Muscle of back (tissue), 11 donors: ENCODE results near the gene CARHSP1. TPM values are rescaled to one million over a fixed set of nuclear protein-coding genes. Genes with fewer than 3 reads are reported as not detected.
"Not testable (repeated sequence)": the region's sequence is repeated elsewhere in the genome, so short reads cannot be mapped to it uniquely, and the experiment has no call there.

Experiments
- DNase-seq, 3 donors: peaks; one replicate each; pipeline versions ENCODE4 v3.0.0 to v3.0.0-alpha.2; 2013
- polyA plus RNA-seq, 10 donors: library from polyadenylated mRNA; unstranded; fragments of 120-200 nt; gene quantifications; one replicate each; pipeline ENCODE4 v1.2.1, GENCODE V29; 2013; ENCODE audit not compliant: insufficient read length in 10 of 10

CARHSP1 gene
- polyA plus RNA-seq, 10 donors: 88.2 to 122 (median 106) TPM

DNA sequence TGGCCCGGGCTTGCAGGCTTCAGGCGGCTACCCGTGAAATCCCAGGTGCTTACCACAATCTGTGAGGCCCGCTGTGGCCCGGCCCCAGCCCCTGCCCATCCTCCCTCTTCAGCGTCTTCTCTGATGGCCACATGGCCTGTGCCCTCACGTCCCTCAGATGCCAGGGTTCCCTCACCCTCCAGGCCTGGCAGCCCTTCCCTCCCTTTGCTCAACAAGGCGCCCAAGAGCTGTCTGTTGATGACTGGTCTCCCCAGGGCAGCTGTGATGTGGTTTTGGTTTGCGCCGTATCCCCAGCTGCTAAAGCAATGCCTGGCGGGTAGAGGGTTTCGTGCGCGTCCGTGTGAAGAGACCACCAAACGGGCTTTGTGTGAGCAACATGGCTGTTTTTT lies 36.1 kb downstream of the CARHSP1 start:
- DNase-seq: no peak

DNA sequence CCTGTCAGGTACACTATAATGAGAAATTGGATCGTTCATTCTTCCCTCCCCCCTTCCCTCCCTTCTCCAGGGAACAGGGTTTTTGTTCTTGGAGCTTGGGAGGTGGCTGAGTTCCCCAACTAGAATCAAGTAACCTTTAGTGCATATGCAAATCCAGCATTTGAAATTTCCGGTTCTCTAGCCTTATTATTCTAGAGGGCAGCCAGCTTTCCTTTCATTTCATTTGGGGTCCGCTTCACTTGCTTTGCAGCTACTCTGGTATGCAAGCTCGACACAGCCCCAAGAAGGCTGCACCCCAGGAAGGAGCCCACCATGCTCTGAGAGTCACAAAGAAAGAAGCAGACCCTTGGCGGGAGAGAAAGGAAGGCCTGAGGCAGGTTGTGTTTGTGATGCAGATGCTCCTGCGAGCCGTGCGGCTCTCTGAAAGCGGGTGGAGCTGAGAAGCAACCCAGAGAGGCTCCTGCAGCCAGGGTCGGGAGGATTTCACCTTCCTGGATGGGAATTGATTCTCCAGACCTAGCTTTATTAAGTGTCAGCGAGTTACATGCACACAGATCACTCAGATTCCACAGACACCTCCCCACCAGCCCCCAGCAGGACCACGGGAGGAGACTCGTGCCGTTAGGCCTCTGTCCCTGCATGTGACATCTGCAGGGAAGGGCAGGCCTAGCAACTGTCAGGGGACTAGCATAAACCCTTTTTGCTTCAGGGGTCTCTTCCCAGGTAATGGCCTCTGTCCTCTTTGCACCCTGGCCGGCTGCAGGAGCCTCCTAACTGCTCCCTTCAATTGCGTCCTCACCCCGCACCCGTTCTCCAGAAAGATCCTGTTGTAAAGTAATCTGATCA lies 36.7 kb downstream of the CARHSP1 start:
- no peak for DNase-seq

DNA sequence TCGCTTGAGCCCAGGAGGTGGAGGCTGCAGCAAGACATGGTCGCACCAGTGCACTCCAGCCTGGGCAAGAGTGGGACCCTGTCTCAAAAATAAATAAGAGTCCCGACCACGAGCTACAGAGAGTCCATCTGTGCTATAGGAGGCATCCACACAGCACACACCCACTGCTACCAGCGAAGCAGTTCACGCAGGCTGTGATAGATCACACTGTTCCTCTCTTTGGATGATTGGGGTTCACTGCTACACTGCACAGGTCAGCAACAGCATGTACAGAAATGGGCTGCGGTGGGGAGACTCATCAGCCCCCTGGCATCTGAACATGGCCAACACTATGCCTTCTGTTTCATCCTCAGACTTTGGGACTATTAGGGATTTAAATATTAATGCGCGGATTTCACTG lies 37.4 kb downstream of the CARHSP1 start:
- DNase-seq: no peak

DNA sequence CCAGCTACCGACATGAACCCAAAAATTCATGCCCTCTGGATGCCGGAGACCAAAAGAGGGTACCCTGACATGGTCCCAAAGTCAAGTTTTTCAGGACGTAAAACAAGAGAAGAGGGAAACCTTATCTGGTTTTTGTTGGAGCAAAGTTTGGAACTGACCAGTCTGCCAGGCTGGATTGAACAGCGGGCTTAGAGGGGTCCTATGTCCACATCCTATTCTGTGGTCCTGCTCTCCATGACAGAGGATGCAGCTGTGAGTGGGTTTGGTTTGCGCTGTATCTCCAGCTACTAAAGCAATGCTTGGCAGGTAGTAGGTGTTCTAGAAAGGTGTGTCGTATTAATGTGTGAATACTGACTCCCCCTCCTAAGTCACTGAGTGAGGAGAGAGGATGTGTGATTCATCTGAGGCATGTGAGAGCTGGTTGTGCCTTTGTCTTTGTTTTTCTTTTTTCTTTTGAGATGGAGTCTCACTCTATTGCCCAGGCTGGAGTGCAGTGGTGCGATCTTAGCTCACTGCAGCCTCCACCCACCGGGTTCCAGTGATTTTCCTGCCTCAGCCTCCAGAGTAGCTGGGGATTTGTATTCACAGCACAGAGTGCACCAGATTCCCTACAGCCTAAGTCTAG lies 40.2 kb downstream of the CARHSP1 start:
- DNase-seq: no peak

DNA sequence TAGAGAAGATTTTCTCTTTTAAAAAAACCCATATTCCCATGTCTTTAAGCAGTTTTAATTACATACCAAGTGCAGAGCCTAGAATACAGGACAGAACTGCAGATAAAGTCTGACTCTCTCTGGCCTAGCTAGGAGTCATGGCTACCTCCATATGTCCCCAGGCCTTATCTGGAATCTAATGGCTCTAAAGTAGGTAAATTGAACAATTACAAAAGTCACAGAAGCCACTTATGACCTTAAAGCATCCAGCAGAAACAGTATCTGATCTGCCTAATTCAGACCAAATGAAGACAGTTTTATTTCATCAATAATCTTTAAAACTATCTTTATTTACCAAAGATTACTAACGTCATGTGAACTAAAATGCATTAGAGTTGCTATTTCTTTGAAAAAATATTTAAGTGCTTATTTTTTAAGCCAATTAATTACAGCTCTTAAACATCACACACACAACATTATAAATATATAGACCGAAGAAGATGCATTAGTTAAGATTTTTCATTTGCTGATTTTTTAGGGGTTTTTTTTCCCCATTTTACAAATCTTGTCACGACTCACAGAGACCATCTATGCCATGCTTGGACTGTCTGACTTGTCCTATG lies 42.4 kb downstream of the CARHSP1 start:
- DNase-seq: no peak

DNA sequence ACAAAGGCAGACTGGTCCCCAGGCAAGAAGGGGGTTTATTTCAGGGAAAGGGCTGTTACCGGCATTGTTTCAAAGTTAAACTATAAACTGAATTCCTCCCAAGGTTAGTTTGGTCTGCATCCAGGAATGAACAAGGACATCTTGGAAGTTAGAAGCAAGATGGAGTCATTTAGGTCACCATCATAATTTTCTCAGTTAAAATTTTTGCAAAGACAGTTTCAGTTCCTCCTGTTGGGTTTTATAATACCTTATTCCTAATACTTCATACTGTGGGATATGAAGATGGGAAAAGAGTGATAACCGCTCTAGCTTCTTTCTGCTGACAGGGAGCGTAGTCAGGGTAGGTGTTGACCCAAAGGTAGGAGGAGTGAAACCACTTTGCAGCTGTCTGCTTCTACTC lies 46.4 kb downstream of the CARHSP1 start:
- DNase-seq: no peak

DNA sequence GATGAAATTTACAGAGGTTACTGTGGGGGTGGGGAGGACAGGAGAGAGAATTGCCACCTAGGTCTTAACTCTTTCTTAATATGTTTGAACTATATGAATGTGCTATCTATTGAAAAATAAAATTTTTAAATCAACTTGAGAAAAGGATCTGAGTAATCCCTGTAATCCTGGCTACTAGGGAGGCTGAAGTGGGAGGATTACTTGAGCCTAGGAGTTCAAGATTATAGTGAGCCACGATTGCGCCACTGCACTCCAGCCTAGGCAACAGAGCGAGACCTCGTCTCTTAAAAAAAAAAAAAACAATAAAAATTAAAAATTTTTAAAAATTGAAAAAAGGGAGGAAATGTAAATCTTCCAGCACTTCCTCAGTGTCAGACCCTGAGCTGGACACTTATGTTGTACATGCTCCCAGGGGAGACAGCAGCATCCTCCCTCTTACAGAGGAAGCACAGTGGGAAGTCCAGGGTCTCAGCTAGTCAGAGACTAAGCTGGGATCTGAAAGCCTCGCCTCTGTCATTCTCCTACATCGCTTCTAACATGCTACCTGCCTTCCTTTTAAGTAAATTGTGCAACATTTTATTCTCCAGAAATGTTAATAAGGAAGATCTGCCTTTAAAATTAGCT lies 49.3 kb downstream of the CARHSP1 start:
- no peak for DNase-seq

DNA sequence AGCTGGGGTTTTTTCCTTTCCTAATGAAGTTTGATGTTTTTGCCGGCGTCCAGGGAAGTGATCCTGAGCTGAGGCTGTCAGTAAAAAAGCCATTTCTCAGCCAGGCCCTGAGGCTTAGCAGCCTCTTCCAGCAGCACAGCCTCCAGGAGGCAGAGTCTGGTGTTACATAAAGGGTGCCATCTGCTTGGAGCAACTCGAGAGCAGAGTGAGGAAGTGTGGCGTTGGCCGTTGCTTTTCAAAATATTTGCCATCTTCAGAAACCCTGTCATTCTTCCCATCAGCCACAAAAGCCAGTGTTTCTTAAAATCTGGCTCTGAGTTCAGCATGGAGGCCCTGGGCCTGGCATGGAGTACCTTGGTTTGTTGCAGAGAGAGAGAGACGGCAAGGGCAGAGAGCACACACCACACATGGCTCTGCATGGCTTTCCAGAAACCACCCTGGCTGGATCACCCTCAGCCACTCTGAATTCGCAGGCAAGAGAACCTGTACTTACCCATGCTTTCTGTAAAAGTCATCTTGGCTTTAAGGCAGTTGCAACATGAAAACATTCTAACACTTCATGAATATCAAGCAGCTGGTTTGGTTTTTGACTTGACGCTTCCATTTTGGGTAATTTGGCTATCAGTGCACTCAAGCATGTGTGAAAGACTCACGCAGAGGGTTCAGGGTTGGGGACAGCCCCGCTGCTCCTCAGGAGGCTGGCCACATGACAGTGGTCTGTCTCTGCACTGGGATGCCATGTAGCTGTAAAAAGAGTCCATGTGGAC lies 50.1 kb downstream of the CARHSP1 start:
- no peak for DNase-seq

DNA sequence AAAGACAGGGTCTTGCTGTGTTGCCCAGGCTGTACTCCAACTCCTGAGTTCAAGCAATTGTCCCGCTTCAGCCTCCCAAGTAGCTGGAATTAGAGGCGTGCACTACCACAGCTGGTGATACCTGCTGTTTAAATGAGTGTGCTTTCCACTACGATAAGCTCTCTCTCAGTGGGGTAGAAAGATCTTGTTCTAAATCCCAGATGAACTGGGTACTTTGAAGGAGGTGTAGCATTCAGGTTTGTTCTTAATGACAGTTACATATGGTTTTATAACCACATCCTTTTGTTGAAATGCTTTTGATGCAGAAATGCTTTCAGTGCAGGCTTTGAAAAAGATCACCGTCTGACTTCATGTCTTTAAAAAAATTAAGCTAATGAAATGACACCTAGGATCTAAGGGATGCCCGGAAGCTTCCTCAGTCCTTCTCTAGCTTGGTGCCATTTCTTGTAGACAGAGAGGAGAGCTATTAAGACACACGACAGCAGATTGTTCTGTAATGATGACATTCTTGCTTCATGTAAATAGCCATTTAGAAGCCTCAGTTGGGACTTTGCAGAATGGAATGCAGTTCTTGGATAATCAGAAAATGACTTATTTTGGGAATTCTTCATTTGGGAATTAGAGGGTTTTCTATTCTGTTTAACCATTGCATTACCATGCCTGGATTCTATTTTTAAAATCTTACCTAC lies 51.7 kb downstream of the CARHSP1 start:
- DNase-seq: no peak

DNA sequence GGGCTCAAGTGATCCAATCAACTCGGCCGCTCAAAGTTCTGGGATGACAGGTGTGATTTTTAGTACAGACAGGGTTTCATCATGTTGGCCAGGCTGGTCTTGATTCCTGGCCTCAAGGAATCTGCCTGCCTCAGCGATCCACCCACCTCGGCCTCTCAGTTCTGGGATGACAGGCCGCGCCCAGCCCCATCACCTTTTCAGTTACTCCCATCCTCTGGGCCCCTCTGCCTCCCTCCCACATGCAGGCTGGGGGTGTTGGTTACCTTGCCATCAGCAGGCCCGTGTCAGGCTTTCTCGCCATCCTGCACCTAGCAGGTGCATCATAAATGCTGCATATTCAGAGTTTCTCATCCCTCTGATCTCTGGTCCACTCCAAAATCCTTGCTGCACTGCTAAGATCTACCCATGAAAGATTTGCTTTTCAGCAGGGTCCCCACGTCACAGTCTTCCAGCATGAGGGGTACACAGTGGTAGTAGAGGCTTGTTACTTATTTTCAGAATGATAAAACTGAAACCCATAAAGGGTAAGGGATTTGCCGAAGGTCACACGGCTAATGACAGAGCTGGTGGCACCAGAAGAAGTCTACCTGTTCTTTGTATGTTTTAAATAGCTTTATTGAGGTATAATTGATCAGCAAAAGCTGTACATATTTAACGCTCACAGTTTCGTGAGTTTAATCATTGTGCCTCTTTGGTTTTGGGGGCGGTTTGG lies 54.6 kb downstream of the CARHSP1 start:
- no peak for DNase-seq

DNA sequence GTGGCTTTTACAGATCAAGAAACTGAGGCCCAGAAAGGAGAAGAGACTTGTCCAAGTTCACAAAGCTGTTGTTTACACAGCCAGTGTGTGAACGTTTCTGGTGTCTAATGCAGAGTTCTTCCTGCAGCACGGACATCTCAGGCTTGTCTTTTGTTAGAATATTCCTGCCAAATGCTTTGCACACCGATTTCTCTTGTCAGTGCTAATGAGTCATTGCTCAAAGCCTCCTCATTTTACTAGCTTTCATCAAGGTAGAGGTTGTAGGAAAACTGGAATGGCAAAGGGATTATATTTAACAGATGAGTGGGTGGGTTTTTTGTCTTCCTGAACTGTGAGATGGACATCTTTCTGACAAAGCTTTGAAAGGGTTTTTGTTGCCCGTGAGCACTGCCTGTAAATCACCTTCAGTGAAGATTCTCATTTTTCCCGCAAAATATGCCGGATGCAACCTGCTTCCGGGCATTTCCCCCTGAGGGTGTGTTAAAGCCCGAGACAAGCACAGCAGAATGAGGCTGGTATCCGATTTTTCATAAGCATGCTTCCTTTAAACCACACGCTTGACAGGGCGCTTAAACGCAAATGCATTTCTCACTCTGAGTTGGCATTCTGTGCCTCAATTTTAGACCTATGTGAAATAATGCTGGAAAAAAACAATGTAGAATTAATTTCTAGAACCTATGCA lies 56.5 kb downstream of the CARHSP1 start:
- no peak for DNase-seq

DNA sequence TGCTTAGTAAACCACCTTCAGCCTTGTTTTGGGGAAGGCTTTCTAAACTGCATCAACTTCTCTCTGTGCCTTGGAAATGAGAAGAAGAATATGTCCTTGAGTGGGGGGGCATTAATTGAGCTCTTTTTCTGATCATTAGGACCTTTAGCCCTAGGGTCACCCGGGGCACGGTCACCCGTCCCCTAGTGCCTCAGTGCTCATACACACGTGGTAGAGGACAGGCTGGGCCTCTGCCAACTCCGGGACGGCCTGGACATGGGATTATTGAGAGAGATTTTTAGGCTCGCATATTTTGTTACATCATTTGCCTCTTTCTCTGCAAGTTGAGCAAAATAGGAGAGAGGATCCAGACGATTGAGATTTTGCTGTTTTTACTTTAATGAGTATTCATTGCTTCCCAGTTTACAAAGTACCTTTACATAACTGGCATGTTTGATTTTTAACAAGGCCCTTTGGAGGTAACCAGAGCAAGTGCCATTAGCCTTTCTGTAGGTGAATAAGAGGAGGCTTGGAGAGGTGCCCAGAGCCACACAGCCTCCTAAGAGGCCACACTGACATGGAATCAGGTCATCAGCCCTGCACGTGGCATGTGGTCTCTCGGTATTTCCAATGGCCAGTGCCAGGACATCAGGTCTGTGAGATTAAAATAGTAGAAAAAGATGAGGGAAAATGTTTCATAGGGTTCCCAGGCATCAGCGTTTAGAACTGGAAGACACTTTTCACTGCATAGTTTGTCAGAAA lies 60.0 kb downstream of the CARHSP1 start:
- DNase-seq: no peak

DNA sequence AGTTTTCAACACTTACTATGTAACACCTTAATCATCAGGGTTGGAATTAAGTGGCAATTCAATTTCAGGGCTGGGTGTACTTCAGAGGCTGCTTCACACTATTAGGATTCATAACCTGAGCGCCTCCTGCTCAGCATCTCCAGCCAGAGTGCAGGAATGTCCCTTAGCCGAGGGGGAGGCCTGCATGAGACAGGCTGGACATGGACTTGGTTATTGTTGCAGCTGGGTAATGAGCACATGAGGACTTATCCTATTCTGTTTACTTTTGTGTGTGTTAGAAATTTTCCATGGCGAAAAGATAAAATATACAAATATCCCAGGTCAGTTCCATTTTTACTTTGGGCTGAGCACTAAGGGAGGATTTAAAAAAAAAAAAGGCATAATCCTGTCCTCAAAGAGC lies 60.8 kb downstream of the CARHSP1 start:
- no peak for DNase-seq

DNA sequence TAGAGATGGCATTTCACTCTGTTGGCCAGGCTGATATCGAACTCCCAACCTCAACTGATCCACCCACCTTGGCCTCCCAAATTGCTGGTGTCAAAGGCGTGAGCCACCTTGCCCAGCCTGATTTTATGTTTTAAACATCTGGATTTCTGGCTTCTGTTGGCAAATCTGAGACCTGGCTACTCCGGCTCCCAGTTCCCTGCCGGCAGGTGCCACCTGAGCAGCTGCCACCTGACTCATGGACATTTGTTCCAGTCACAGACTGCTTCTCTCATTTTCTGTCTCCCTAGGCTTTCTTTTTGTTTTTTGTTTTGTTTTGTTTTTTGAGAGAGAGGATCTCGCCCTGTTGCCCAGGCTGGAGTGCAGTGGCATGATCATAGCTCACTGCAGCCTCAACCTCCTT lies 61.6 kb downstream of the CARHSP1 start:
- no peak for DNase-seq

DNA sequence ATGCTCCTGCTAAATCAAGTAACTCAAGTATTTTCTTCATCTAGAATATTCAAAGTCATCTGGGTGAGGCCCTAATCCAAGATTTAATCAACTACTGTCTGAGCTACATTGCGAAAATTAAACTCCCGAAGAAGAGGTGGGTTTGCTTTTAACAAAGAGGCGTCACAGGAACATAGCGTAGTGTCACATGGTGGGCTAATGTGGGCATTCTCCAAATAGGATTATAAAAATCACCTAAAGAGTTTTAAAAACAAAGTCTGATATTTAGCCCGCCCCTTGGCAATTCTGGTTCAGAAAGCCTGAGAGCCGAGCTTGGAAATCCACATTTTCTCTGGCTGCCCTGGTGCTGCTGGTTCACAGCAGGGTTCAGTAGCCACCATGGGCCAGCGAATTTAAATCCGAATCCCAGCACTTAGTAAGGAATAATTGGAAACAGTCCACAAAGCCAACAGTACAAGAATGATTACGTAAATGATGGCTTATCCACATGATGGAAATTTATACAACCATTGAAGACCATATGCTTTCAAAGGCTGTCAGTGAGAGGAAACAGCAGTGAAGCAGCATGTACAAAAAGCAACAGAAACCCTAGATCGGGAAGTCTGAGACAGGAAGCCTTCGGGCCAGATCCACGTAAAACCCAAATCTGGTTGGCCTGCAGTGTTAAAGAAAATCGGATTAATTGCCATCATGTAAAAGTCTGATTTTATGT lies 62.4 kb downstream of the CARHSP1 start:
- DNase-seq: no peak

DNA sequence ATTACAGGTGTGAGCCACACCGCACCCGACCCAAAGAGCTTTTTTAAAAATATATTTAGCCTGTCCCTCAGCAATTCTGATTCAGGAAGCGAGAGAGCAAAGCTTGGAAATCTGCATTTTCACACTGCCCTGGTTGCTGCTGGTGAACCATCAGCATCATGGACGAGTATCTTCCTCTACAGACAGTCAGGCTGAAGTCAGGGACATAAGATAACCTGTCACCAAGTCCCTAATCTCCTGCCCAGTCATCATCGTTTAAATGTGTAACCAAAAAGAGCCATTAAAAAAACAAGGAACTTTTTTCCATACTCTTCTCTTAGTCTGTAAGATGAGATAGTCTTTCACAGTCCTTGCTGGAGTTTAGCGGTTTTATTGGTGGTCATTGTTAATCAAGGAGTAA lies 64.5 kb downstream of the CARHSP1 start:
- no peak for DNase-seq

DNA sequence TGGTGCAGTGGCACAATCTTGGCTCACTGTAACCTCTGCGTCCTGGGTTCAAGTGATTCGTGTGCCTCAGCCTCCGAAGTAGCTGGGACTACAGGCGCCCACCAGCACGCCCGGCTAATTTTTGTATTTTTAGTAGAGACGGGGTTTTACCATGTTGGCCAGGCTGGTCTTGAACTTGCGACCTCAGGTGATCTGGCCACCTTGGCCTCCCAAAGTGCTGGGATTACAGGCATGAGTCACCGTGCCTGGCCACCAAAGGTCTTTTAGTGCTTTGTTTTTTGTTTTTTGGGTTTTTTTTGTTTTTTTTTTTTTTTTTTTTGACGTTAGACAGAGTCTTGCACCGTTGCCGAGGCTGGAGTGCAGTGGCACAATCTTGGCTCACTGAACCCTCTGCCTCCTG lies 65.1 kb downstream of the CARHSP1 start:
- DNase-seq: not testable (repeated sequence)
